Measurements from ENCODE around the gene CADPS2.

CADPS2 gene

DNA sequence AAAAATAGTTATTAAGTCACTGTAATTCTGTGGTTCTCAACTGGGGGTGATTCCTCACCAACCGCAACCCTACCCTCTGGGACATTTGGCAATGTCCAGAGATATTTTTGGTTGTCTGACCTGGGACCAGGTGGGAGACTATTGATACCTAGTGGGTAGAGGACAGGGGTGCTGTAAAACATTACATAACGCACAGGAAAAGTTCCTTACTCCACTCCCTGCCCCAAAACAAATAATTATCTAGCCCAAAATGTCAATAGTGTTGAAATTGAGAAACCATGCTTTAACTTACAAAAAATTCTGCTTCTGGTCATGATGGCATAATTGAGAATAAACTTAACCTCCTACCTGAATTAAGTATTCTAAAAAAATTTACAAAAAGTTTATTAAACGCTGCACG is 404.0 kb downstream of the CADPS2 start:
- TF ChIP-seq, protein P1, sequence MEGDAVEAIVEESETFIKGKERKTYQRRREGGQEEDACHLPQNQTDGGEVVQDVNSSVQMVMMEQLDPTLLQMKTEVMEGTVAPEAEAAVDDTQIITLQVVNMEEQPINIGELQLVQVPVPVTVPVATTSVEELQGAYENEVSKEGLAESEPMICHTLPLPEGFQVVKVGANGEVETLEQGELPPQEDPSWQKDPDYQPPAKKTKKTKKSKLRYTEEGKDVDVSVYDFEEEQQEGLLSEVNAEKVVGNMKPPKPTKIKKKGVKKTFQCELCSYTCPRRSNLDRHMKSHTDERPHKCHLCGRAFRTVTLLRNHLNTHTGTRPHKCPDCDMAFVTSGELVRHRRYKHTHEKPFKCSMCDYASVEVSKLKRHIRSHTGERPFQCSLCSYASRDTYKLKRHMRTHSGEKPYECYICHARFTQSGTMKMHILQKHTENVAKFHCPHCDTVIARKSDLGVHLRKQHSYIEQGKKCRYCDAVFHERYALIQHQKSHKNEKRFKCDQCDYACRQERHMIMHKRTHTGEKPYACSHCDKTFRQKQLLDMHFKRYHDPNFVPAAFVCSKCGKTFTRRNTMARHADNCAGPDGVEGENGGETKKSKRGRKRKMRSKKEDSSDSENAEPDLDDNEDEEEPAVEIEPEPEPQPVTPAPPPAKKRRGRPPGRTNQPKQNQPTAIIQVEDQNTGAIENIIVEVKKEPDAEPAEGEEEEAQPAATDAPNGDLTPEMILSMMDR (IDR thresholded peaks at IDR 0.05; ENCODE audit: low read depth, low read length), result no peak
- in situ Hi-C loops (cut with HindIII; ENCODE audit: low sequenced_read_pairs), result no loop called here
- DNase-seq (ENCODE audit: low read depth, low spot score), result no peak
- no peak overlapping the region for H3K4me3 ChIP-seq (ENCODE audit: low read depth, low read length)

DNA sequence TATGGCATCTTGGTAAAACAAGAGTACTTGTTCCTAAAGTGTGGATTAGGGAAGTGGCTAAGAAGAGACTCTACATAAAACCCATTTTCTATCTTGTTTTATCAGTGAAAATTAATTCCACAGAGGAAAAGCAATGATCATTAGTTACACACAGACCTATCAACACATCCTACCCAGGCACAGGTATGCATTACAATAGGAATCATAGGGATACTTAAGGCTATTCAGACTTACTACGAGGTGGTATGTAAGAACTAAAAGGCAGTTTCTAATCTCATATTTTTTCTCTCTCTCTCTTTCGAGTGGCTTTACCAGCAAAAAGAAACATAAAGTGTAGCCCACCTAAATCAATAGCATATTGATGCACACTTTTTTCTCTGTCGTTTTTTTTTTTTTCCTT is 415.4 kb downstream of the CADPS2 start:
- in situ Hi-C loops (cut with HindIII; ENCODE audit: low sequenced_read_pairs), result no loop called here
- TF ChIP-seq, protein P1 (IDR thresholded peaks at IDR 0.05; ENCODE audit: low read depth, low read length), result no peak
- DNase-seq (ENCODE audit: low read depth, low spot score), result no peak
- no peak overlapping the region for H3K4me3 ChIP-seq (ENCODE audit: low read depth, low read length)

DNA sequence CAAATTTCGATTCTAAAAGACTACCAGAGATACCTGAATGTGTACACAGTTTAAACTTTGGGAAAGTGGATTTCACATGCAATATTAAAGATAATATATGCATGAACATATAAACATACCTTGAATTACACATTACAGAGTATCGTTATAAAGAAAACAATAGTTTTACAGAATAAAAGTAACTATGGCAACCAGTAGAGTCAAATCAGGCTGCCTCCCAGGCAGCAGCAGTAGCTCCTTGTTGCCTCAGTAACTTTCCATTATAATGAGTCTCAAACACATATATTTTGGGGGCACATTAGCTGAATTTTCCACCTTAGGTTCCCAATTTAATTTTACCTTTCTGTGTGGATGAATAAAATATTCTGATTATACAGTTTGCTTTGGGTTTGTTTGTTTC is 417.3 kb downstream of the CADPS2 start:
- DNase-seq (ENCODE audit: low read depth, low spot score), result no peak
- in situ Hi-C loops (cut with HindIII; ENCODE audit: low sequenced_read_pairs), result no loop called here
- H3K4me3 ChIP-seq (ENCODE audit: low read depth, low read length), result no peak overlapping the region
- TF ChIP-seq, protein P1 (IDR thresholded peaks at IDR 0.05; ENCODE audit: low read depth, low read length), result no peak

DNA sequence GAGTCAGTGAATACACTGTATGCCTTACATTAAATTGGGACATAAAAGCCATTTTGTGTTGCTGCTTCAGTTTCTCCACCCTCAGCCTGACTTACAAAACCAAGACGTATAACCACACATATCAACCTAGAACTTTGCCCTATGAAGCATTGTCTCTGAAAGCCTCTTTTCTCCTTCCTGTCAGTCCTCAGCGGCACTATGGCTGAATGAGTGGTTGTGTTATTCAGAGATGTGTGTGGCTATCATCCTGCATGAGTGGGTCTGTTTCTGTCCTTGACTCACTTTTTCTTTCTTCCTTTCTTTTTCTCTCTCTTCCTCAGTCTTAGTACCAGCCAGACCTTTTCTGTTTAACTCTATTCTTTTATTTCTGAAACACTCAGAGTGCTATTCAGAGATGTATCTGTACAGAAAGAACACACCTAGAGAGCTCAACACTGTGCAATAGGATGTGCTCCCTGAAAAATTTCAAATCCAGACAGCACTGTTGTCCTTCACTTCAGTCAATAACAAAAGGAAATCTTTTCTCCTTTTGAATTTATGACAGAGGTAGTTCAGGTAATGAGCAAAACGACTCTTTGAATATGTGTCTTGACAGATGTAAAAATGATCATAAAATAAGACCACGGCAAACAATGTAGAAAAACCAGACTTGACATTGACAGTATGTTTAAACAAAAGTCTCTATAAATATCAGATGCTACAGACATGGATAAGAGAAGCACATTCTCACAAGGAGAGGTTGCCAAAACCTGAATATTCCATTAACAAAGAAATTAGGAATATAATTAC is 418.4 kb downstream of the CADPS2 start:
- TF ChIP-seq, protein P1 (IDR thresholded peaks at IDR 0.05; ENCODE audit: low read depth, low read length), result no peak
- DNase-seq (ENCODE audit: low read depth, low spot score), result no peak
- H3K4me3 ChIP-seq (ENCODE audit: low read depth, low read length), result no peak overlapping the region
- in situ Hi-C loops (cut with HindIII; ENCODE audit: low sequenced_read_pairs), result no loop called here

DNA sequence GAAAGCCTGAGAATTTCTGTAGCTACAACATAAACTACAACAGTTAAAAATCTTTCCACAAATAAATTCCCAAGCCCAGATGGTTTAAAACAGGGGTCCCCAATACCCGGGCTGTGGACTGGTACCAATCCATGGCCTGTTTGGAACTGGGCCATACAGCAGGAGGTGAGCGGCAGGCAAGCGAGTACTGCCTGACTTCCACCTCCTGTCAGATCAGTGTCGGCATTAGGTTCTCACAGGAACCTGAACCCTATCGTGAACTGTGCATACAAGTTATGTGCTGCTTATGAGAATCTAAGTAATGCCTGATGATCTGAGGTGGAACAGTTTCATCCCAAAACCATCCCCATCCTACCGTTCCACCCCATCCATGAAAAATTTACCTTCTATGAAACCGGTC is 421.0 kb downstream of the CADPS2 start:
- TF ChIP-seq, protein P1 (IDR thresholded peaks at IDR 0.05; ENCODE audit: low read depth, low read length), result no peak
- H3K4me3 ChIP-seq (ENCODE audit: low read depth, low read length), result no peak overlapping the region
- in situ Hi-C loops (cut with HindIII; ENCODE audit: low sequenced_read_pairs), result no loop called here
- no peak for DNase-seq (ENCODE audit: low read depth, low spot score)

DNA sequence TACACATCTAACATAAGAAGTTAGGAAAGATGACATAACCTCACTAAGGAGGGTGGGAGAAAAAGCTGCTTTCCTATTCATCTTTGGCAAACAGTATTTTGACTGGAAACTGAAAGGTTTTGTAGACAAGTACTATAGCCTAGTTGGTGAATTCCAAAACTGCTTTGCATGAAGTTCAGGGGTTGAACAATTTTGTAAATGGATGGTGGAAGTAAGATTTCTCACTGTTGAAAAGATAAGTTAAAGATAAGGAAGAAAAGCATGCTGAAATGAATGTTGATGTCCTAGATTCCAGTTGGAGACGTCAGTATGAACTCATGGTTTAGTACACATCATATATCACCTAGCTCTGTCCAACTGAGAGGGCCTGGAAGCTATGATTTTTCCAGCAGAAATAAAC is 422.6 kb downstream of the CADPS2 start:
- TF ChIP-seq, protein P1 (IDR thresholded peaks at IDR 0.05; ENCODE audit: low read depth, low read length), result no peak
- no peak overlapping the region for H3K4me3 ChIP-seq (ENCODE audit: low read depth, low read length)
- in situ Hi-C loops (cut with HindIII; ENCODE audit: low sequenced_read_pairs), result no loop called here
- DNase-seq (ENCODE audit: low read depth, low spot score), result no peak
